BLaER1 treated with 17β-estradiol and CSF1 and Interleukin-3, amounts not matched to agents 10 nM and 100 nM (cell line): ENCODE results near the gene CXorf65.

Source experiments
- H3K27ac ChIP-seq, 11 experiments: shearing (Covaris generic); formaldehyde crosslinking; 2 replicates each; pipeline ENCODE4 v1.8.1; 2022
- H3K27me3 ChIP-seq, 11 experiments: shearing (Covaris generic); formaldehyde crosslinking; 2 replicates each; pipeline ENCODE4 v1.8.1; 2022
- H3K36me3 ChIP-seq, 11 experiments: shearing (Covaris generic); formaldehyde crosslinking; 2 replicates each; pipeline ENCODE4 v1.8.1; 2022
- H3K4me1 ChIP-seq, 10 experiments: shearing (Covaris generic); formaldehyde crosslinking; 2 replicates each; pipeline ENCODE4 v1.8.1; 2022
- H3K4me2 ChIP-seq, 11 experiments: shearing (Covaris generic); formaldehyde crosslinking; 2 replicates each; pipeline ENCODE4 v1.8.1; 2022
- H3K4me3 ChIP-seq, 10 experiments: shearing (Covaris generic); formaldehyde crosslinking; 2 replicates each; pipeline ENCODE4 v1.8.1; 2022
- H3K9ac ChIP-seq, 11 experiments: shearing (Covaris generic); formaldehyde crosslinking; 2 replicates each; pipeline ENCODE4 v1.8.1; 2022
- H3K9me3 ChIP-seq, 11 experiments: shearing (Covaris generic); formaldehyde crosslinking; replicated peaks in 1 of 11; 2 replicates each; pipeline ENCODE4 v1.8.1; 2022
- H4K20me1 ChIP-seq, 11 experiments: shearing (Covaris generic); formaldehyde crosslinking; 2 replicates each; pipeline ENCODE4 v1.8.1; 2022
- Cebpa-rat ChIP-seq, 11 experiments: shearing (Covaris generic); IDR thresholded peaks; 2 replicates each; pipeline ENCODE4 v1.8.1; 2022

CXorf65 gene

GRCh38 chrX:71106427-71106826 is at the start of gene CXorf65:
TSS of gene CXorf65 (minus strand) at chrX:71106740. CDS start at chrX:71106556, 184 bp downstream.
- Histone ChIP-seq H3K27ac (peak within 1 kb of the TSS in 10 of 11 experiments; percentile 35 to 88 (median 85); a peak in 17 of 22 replicates), H4K20me1 (peaks cover 0 to 4% (median 0%) of the 10 kb centered on the region in 11 experiments; a peak in 1 of 22 replicates), H3K9ac (peak within 1 kb of the TSS in 9 of 11 experiments; percentile 3 to 76 (median 63); a peak in 15 of 22 replicates), H3K4me1 (peaks cover 87 to 100% (median 95%) of the 10 kb centered on the region in 10 experiments), H3K9me3 (no peaks in the 10 kb centered on the region), H3K4me2 (peak within 1 kb of the TSS; percentile 49 to 89 (median 79)), H3K27me3 (peaks cover 74 to 100% (median 96%) of the 10 kb centered on the region in 11 experiments), H3K36me3 (no peaks in the 10 kb centered on the region), H3K4me3 (peak within 1 kb of the TSS in 2 of 10 experiments; percentile 51 to 59; a peak in 1 of 20 replicates)
- no peak for TF ChIP-seq Cebpa-rat (IDR thresholded peaks at IDR 0.05)

GRCh38 chrX:71154641-71155040 is 48.1 kb upstream of the CXorf65 start:
- no peaks in the 10 kb centered on the region for H3K9me3 ChIP-seq
- peaks cover 13 to 61% (median 32%) of the 10 kb centered on the region in 10 experiments for H3K4me1 ChIP-seq
- peak overlapping the region in 9 of 11 experiments; percentile 2 to 55 (median 31); a peak in 10 of 22 replicates for H3K27ac ChIP-seq
- H3K36me3 ChIP-seq: peaks cover 0 to 9% (median 0%) of the 10 kb centered on the region in 11 experiments; a peak in 1 of 22 replicates
- peaks cover 0 to 14% (median 0%) of the 10 kb centered on the region in 11 experiments; a peak in 4 of 22 replicates for H4K20me1 ChIP-seq
- peak overlapping the region; percentile 52 to 79 (median 59) for H3K4me2 ChIP-seq
- TF ChIP-seq Cebpa-rat (IDR thresholded peaks at IDR 0.05): no peak
- H3K9ac ChIP-seq: peak overlapping the region in 3 of 11 experiments; percentile 9 to 33 (median 10); a peak in 2 of 22 replicates
- peaks cover 14 to 83% (median 54%) of the 10 kb centered on the region in 11 experiments for H3K27me3 ChIP-seq
- H3K4me3 ChIP-seq: no peak overlapping the region

GRCh38 chrX:71154196-71154595 is 47.7 kb upstream of the CXorf65 start:
- no peak for TF ChIP-seq Cebpa-rat (IDR thresholded peaks at IDR 0.05)

GRCh38 chrX:71151366-71151765 is 44.8 kb upstream of the CXorf65 start:
- no peak for TF ChIP-seq Cebpa-rat (IDR thresholded peaks at IDR 0.05)
- Histone ChIP-seq H3K27me3 (peaks cover 22 to 97% (median 65%) of the 10 kb centered on the region in 11 experiments), H3K27ac (no peak overlapping the region), H3K4me2 (peak overlapping the region in 7 of 11 experiments; percentile 8 to 50 (median 29); a peak in 10 of 22 replicates), H3K9ac (no peak overlapping the region), H4K20me1 (peaks cover 0 to 16% (median 0%) of the 10 kb centered on the region in 11 experiments; a peak in 5 of 22 replicates), H3K4me3 (no peak overlapping the region), H3K36me3 (no peaks in the 10 kb centered on the region), H3K4me1 (peaks cover 29 to 74% (median 49%) of the 10 kb centered on the region in 10 experiments), H3K9me3 (no peaks in the 10 kb centered on the region)

More at GRCh38 chrX:71154196-71154595, 47.7 kb upstream of the CXorf65 start:
- Histone ChIP-seq H3K27me3 (peaks cover 19 to 83% (median 59%) of the 10 kb centered on the region in 11 experiments), H3K9me3 (no peaks in the 10 kb centered on the region), H3K36me3 (peaks cover 0 to 9% (median 0%) of the 10 kb centered on the region in 11 experiments; a peak in 1 of 22 replicates), H3K27ac (peak overlapping the region in 7 of 11 experiments; percentile 2 to 55 (median 39); a peak in 5 of 22 replicates), H3K4me2 (peak overlapping the region; percentile 52 to 79 (median 59)), H4K20me1 (peaks cover 0 to 14% (median 0%) of the 10 kb centered on the region in 11 experiments; a peak in 4 of 22 replicates), H3K4me3 (no peak overlapping the region), H3K9ac (no peak overlapping the region), H3K4me1 (peaks cover 13 to 59% (median 31%) of the 10 kb centered on the region in 10 experiments)

GRCh38 chrX:71148278-71148663 is 41.7 kb upstream of the CXorf65 start:
- peaks cover 0 to 8% (median 2%) of the 10 kb centered on the region in 11 experiments; a peak in 5 of 22 replicates for H3K36me3 ChIP-seq
- peaks cover 20 to 56% (median 33%) of the 10 kb centered on the region in 10 experiments for H3K4me1 ChIP-seq
- peaks cover 0 to 23% (median 0%) of the 10 kb centered on the region in 11 experiments; a peak in 6 of 22 replicates for H4K20me1 ChIP-seq
- H3K27ac ChIP-seq: no peak overlapping the region
- peaks cover 22 to 83% (median 59%) of the 10 kb centered on the region in 11 experiments for H3K27me3 ChIP-seq
- peak overlapping the region in 5 of 11 experiments; percentile 47 to 71 (median 54); a peak in 2 of 22 replicates for H3K4me2 ChIP-seq
- no peak overlapping the region for H3K9ac ChIP-seq
- no peak for TF ChIP-seq Cebpa-rat (IDR thresholded peaks at IDR 0.05)
- H3K4me3 ChIP-seq: no peak overlapping the region
- no peaks in the 10 kb centered on the region for H3K9me3 ChIP-seq

GRCh38 chrX:71147496-71148277 is 41.1 kb upstream of the CXorf65 start:
- Histone ChIP-seq H3K9me3 (no peaks in the 10 kb centered on the region), H3K27ac (peak overlapping the region in 3 of 11 experiments; percentile 17 to 48 (median 23); a peak in 3 of 22 replicates), H3K9ac (no peak overlapping the region), H3K27me3 (peaks cover 19 to 83% (median 59%) of the 10 kb centered on the region in 11 experiments), H3K4me3 (no peak overlapping the region), H3K4me2 (peak overlapping the region; percentile 10 to 79 (median 53); a peak in 21 of 22 replicates), H3K4me1 (peaks cover 20 to 50% (median 33%) of the 10 kb centered on the region in 10 experiments), H3K36me3 (peaks cover 0 to 14% (median 3%) of the 10 kb centered on the region in 11 experiments; a peak in 6 of 22 replicates), H4K20me1 (peaks cover 0 to 17% (median 0%) of the 10 kb centered on the region in 11 experiments; a peak in 5 of 22 replicates)
- no peak for TF ChIP-seq Cebpa-rat (IDR thresholded peaks at IDR 0.05)

GRCh38 chrX:71144651-71145050 is 38.1 kb upstream of the CXorf65 start, which contains the start of gene NLGN3:
TSS of gene NLGN3 (plus strand) at chrX:71144841. CDS start at chrX:71147750, 2,909 bp downstream.
- peaks cover 19 to 29% (median 23%) of the 10 kb centered on the region in 10 experiments for H3K4me1 ChIP-seq
- peaks cover 0 to 29% (median 0%) of the 10 kb centered on the region in 11 experiments; a peak in 5 of 22 replicates for H4K20me1 ChIP-seq
- TF ChIP-seq Cebpa-rat (IDR thresholded peaks at IDR 0.05): no peak
- H3K9ac ChIP-seq: no peak within 1 kb of the TSS
- no peaks in the 10 kb centered on the region for H3K9me3 ChIP-seq
- H3K36me3 ChIP-seq: peaks cover 11 to 43% (median 22%) of the 10 kb centered on the region in 11 experiments; a peak in 19 of 22 replicates
- peaks cover 20 to 82% (median 59%) of the 10 kb centered on the region in 11 experiments for H3K27me3 ChIP-seq
- peak within 1 kb of the TSS in 10 of 11 experiments; percentile 19 to 54 (median 42); a peak in 11 of 22 replicates for H3K4me2 ChIP-seq
- H3K4me3 ChIP-seq: no peak within 1 kb of the TSS
- H3K27ac ChIP-seq: no peak within 1 kb of the TSS

- no peak overlapping the region for H3K4me2 ChIP-seq
- H3K9ac ChIP-seq: no peak overlapping the region
- peaks cover 0 to 40% (median 0%) of the 10 kb centered on the region in 11 experiments; a peak in 6 of 22 replicates for H4K20me1 ChIP-seq
- peaks cover 19 to 29% (median 23%) of the 10 kb centered on the region in 10 experiments for H3K4me1 ChIP-seq
- TF ChIP-seq Cebpa-rat (IDR thresholded peaks at IDR 0.05): no peak
- H3K36me3 ChIP-seq: peaks cover 15 to 54% (median 33%) of the 10 kb centered on the region in 11 experiments
- no peak overlapping the region for H3K4me3 ChIP-seq
- H3K27me3 ChIP-seq: peaks cover 24 to 81% (median 60%) of the 10 kb centered on the region in 11 experiments
- H3K27ac ChIP-seq: no peak overlapping the region
- no peaks in the 10 kb centered on the region for H3K9me3 ChIP-seq
These were observed 37.0 kb upstream of the CXorf65 start for GRCh38 chrX:71143508-71143907.
